ENCODE results near the gene OR6J1. TPM values are rescaled to one million over a fixed set of nuclear protein-coding genes. Genes with fewer than 3 reads are reported as not detected.
A peak's percentile ranks its signal among the peaks of the same experiment; 100 is the strongest.

Gene OR6J1
- total and polyA plus RNA-seq, 8 donors: not detected

DNA sequence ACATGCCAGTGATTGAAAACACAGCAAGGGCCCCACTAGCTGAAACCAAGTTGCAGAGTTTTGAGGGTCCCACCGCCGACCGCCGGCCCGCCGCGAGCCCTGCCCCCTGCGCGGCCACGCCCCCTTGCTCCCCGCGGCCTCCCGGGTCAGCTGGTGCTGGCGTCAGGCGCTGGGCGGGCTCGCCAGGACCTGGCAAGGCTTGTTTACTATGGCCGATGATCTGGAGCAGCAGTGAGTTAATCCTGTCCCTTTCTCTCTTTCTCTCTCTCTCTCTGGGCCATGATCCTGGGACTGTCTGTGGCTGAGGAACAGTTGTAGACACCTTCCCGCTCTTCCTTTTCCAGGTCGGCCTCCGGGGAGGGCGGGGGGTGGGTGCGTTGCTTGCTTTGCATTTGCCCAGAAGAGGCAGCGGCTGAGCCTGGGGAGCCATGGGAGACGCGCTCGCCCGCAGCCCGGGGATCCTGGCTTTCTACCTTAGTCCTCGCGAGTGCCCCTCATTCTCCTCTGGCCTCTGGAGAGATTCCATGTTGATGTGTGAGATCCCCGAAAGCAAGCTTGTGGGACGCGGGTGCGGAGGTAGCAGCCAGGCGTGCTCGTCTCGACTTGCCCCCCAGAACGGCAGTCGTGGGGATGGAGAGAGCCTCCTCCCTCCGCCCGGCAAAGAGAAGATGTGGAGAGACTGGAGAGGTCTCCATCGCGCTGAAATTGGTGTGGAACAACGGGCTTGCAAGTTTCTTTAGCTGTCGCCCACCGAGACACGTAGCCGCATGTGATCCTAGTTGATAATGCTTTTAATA lies 45.9 kb downstream of the OR6J1 start, which contains the start of gene ABHD4:
Gene ABHD4 (plus strand): TSS at position 202 of the 797 bp plus-strand sequence. CDS start 7 bp downstream, at position 209.
- peak; percentile 88 to 95 for DNase-seq
- intact Hi-C loops (cut with DNase I; ENCODE audit: low total_unique reads): no loop called here
- H3K36me3 ChIP-seq: peaks cover 19 to 21% (median 20%) of the 10 kb centered on the region in 4 donors
- H3K27ac ChIP-seq: peak within 1 kb of the TSS; percentile 83 to 95 (median 90)
- H3K27me3 ChIP-seq: no peaks in the 10 kb centered on the region
- WGBS, 5 donors: 0 to 1% (median 1%) methylated on average over 22 to 49 of the region's 49 CpGs
- H3K4me1 ChIP-seq: peaks cover 21 to 32% (median 27%) of the 10 kb centered on the region in 4 donors
- H3K4me3 ChIP-seq: peak within 1 kb of the TSS; percentile 68 to 85 (median 71)
- no peaks in the 10 kb centered on the region for H3K9me3 ChIP-seq
- TF ChIP-seq POLR2A (IDR thresholded peaks at IDR 0.05) (peak in 2 of 4 donors; percentile 53 to 58), EP300 (IDR thresholded peaks at IDR 0.05) (no peak), POLR2AphosphoS5 (IDR thresholded peaks at IDR 0.05) (peak; percentile 70 to 93 (median 82))
- TF ChIP-seq, protein P1, sequence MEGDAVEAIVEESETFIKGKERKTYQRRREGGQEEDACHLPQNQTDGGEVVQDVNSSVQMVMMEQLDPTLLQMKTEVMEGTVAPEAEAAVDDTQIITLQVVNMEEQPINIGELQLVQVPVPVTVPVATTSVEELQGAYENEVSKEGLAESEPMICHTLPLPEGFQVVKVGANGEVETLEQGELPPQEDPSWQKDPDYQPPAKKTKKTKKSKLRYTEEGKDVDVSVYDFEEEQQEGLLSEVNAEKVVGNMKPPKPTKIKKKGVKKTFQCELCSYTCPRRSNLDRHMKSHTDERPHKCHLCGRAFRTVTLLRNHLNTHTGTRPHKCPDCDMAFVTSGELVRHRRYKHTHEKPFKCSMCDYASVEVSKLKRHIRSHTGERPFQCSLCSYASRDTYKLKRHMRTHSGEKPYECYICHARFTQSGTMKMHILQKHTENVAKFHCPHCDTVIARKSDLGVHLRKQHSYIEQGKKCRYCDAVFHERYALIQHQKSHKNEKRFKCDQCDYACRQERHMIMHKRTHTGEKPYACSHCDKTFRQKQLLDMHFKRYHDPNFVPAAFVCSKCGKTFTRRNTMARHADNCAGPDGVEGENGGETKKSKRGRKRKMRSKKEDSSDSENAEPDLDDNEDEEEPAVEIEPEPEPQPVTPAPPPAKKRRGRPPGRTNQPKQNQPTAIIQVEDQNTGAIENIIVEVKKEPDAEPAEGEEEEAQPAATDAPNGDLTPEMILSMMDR (IDR thresholded peaks at IDR 0.05): peak in 1 of 7 experiments; percentile 9

DNA sequence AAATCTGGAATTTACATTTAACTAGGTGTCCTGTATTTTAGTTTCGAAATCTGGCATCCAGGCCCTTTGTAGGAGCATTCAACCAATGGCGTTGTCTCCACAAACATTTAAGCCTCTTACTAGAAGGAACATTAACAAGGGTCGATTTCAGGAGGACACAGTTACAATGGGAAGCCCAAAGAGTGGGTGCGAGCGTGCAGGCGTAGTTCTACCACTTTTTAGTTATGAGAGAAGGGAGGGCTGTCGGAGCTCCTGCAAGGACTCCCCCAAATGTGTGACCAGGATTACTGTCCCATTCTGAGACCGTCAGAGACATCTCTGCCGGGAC lies 46.4 kb downstream of the OR6J1 start:
- Histone ChIP-seq H3K4me3 (peak overlapping the region; percentile 68 to 85 (median 71)), H3K4me1 (peaks cover 21 to 32% (median 27%) of the 10 kb centered on the region in 4 donors), H3K9me3 (no peaks in the 10 kb centered on the region), H3K27ac (peak overlapping the region; percentile 83 to 95 (median 90)), H3K27me3 (no peaks in the 10 kb centered on the region), H3K36me3 (peaks cover 13 to 15% (median 14%) of the 10 kb centered on the region in 4 donors)
- 5 to 8% (median 6%) methylated on average over 9 of the region's 9 CpGs for WGBS, 5 donors
- TF ChIP-seq POLR2AphosphoS5 (IDR thresholded peaks at IDR 0.05): no peak
- TF ChIP-seq, protein P1 (IDR thresholded peaks at IDR 0.05): no peak
- no peak for TF ChIP-seq POLR2A (IDR thresholded peaks at IDR 0.05)
- TF ChIP-seq EP300 (IDR thresholded peaks at IDR 0.05): no peak
- no peak for DNase-seq
- intact Hi-C loops (cut with DNase I; ENCODE audit: low total_unique reads): no loop called here

DNA sequence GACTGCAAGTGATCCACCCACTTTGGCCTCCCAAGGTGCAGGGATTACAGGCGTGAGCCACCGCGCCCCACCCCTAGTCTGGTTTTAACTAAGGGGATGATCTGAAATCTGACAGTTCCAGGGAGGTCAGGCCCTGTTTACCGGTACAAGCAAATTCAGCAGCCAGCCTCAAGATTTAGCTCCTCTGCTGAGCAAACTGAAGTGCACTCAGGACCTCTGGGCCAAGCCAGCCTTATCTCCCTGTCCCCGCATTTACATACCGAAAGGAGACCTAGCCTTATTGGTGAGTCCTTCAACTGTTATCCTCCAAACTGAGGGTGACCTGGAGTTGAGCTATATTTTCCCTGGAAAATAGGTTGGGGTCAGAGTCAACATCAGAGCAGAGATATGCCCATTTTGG lies 46.9 kb downstream of the OR6J1 start:
- Histone ChIP-seq H3K9me3 (no peaks in the 10 kb centered on the region), H3K4me3 (peak overlapping the region in 2 of 4 donors; percentile 68 to 85), H3K36me3 (peaks cover 9 to 11% (median 9%) of the 10 kb centered on the region in 4 donors), H3K4me1 (peaks cover 21 to 32% (median 27%) of the 10 kb centered on the region in 4 donors), H3K27ac (peak overlapping the region; percentile 46 to 95 (median 90)), H3K27me3 (no peaks in the 10 kb centered on the region)
- TF ChIP-seq, protein P1 (IDR thresholded peaks at IDR 0.05): no peak
- TF ChIP-seq POLR2AphosphoS5 (IDR thresholded peaks at IDR 0.05): peak in 1 of 3 donors; percentile 11
- peak in 1 of 2 donors; percentile 35 for DNase-seq
- WGBS, 5 donors: 60 to 79% (median 65%) methylated on average over 6 of the region's 6 CpGs
- intact Hi-C loops (cut with DNase I; ENCODE audit: low total_unique reads): no loop called here

DNA sequence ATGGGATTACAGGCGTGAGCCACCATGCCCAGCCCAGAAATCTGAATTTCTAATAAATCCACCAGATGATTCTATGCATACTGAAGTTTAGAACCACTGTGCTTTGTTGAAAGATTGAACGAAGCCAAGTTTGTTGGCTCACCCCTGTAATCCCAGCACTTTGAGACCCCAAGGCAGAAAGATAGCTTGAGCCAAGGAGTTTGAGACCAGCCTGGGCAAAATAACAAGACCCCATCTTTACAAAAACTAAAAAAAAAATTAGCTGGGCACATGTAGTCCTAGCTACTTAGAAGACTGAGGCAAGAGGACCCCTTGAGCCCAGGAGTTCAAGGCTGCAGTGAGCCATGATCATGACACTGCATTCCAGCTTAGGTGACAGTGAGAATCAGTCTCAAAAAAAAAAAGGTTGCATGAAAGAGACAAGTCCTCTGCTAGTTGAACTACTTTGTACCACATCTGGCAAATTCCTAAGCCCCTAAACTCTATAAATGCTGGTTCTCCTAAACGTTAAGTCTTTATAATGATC lies 47.7 kb downstream of the OR6J1 start:
- H3K4me3 ChIP-seq: no peak overlapping the region
- H3K27ac ChIP-seq: peak overlapping the region in 1 of 5 donors; percentile 92
- no peak for TF ChIP-seq POLR2AphosphoS5 (IDR thresholded peaks at IDR 0.05)
- TF ChIP-seq, protein P1 (IDR thresholded peaks at IDR 0.05): no peak
- TF ChIP-seq POLR2A (IDR thresholded peaks at IDR 0.05): no peak
- TF ChIP-seq EP300 (IDR thresholded peaks at IDR 0.05): no peak
- no peak for DNase-seq
- peaks cover 21 to 32% (median 27%) of the 10 kb centered on the region in 4 donors for H3K4me1 ChIP-seq
- 82 to 92% (median 87%) methylated on average over 3 of the region's 3 CpGs for WGBS, 5 donors
- H3K36me3 ChIP-seq: peaks cover under 1 to 2% (median under 1%) of the 10 kb centered on the region in 4 donors
- intact Hi-C loops (cut with DNase I; ENCODE audit: low total_unique reads): no loop called here
- H3K27me3 ChIP-seq: no peaks in the 10 kb centered on the region
- H3K9me3 ChIP-seq: no peaks in the 10 kb centered on the region
